ENCODE results near the gene ISOC2. TPM values are rescaled to one million over a fixed set of nuclear protein-coding genes. Genes with fewer than 3 reads are reported as not detected.
A peak's percentile ranks its signal among the peaks of the same experiment; 100 is the strongest.

ISOC2 gene
- total and polyA plus RNA-seq, 9 of the 15 experiments (the other 6 are each of a cell fraction or from before 2014, with no cell fraction given) = 1.2 to 229 (median 58.3) TPM

GRCh38 chr19:55494172-55494761 lies 32.8 kb upstream of the ISOC2 start (continued):
- TF ChIP-seq RBM22 (IDR thresholded peaks at IDR 0.05; ENCODE audit: low read depth, low read length, poor library complexity, severe bottlenecking) (no peak), YBX1 (IDR thresholded peaks at IDR 0.05) (no peak), STAT5A (IDR thresholded peaks at IDR 0.05; ENCODE audit: borderline replicate concordance, low read length) (no peak), ZNF41 (CRISPR knock-in tag; conservative IDR thresholded peaks at IDR 0.05) (no peak), ZNF764 (CRISPR knock-in tag; IDR thresholded peaks at IDR 0.05; ENCODE audit: low read depth) (no peak), PHF21A (IDR thresholded peaks at IDR 0.05; ENCODE audit: borderline replicate concordance, low read depth) (no peak), ARID3A (IDR thresholded peaks at IDR 0.05; ENCODE audit: borderline replicate concordance, low read depth, low read length) (no peak), CC2D1A (IDR thresholded peaks at IDR 0.05) (no peak), HNRNPLL (IDR thresholded peaks at IDR 0.05; ENCODE audit: low read depth, low read length, poor library complexity, severe bottlenecking) (peak; percentile 24), HOMEZ (CRISPR knock-in tag; IDR thresholded peaks at IDR 0.05) (no peak), KHSRP (IDR thresholded peaks at IDR 0.05) (no peak), CEBPZ (IDR thresholded peaks at IDR 0.05; ENCODE audit: borderline replicate concordance, low read depth, low read length) (no peak), KAT2B (IDR thresholded peaks at IDR 0.05; ENCODE audit: low read depth, low read length) (no peak), ZNF707 (CRISPR knock-in tag; conservative IDR thresholded peaks at IDR 0.05) (no peak), NFE2L1 (tag; IDR thresholded peaks at IDR 0.05; ENCODE audit: borderline replicate concordance, low read depth) (no peak), HEY1 (CRISPR knock-in tag; IDR thresholded peaks at IDR 0.05; ENCODE audit: borderline replicate concordance) (no peak), ZNF253 (CRISPR knock-in tag; conservative IDR thresholded peaks at IDR 0.05) (no peak), ZZZ3 (IDR thresholded peaks at IDR 0.05) (no peak), ZMIZ1 (IDR thresholded peaks at IDR 0.05; ENCODE audit: low read depth in 2 of 2, low read length in 2 of 2) (no peak)
